Embryonic facial prominence (tissue), 1 donor: ENCODE data around the gene PLPPR5.

ENCODE experiments used
- DNase-seq: peaks from one replicate; pipeline ENCODE4 v3.0.0-alpha.2; 2016; ENCODE audit errors: extremely low spot score

PLPPR5 gene

GRCh38 chr1:98849969-98850636, 154.6 kb downstream of the PLPPR5 start:
- no peak for DNase-seq

GRCh38 chr1:98842241-98842640, 162.4 kb downstream of the PLPPR5 start:
- DNase-seq = no peak
